Activated effector memory CD4-positive, alpha-beta T cell treated with anti-CD3 and anti-CD28 coated beads, Interleukin-2, amount 50 U/mL, for 16 hours (primary cell): ENCODE results near the gene KBTBD6.
"Not testable (repeated sequence)": the region's sequence is repeated elsewhere in the genome, so short reads cannot be mapped to it uniquely, and the experiment has no call there.

Source experiments
- DNase-seq: peaks from one replicate; pipeline ENCODE4 v3.0.0-alpha.2; 2020

KBTBD6 gene

GRCh38 chr13:41132512-41133152 lies at the start of gene KBTBD6:
TSS of gene KBTBD6 (minus strand) at chr13:41132802. CDS start at chr13:41132511, 291 bp downstream.
- peak; percentile 98 for DNase-seq

- DNase-seq = no peak
Observed at GRCh38 chr13:41182231-41182630, 49.6 kb upstream of the KBTBD6 start.

GRCh38 chr13:41179593-41180250 lies 47.1 kb upstream of the KBTBD6 start:
- DNase-seq = no peak

GRCh38 chr13:41178040-41178439 lies 45.4 kb upstream of the KBTBD6 start:
- no peak for DNase-seq

- no peak for DNase-seq
Observed at GRCh38 chr13:41177616-41178015, 45.0 kb upstream of the KBTBD6 start.

- DNase-seq = not testable (repeated sequence)
Observed at GRCh38 chr13:41175576-41175975, 43.0 kb upstream of the KBTBD6 start.

- no peak for DNase-seq
Observed at GRCh38 chr13:41162151-41162550, 29.5 kb upstream of the KBTBD6 start.

GRCh38 chr13:41159174-41159573 lies 26.6 kb upstream of the KBTBD6 start:
- DNase-seq = no peak

- DNase-seq = no peak
Observed at GRCh38 chr13:41157048-41157717, 24.6 kb upstream of the KBTBD6 start.

- no peak for DNase-seq
Observed at GRCh38 chr13:41156620-41157019, 24.0 kb upstream of the KBTBD6 start.

- no peak for DNase-seq
Observed at GRCh38 chr13:41154042-41154441, 21.4 kb upstream of the KBTBD6 start.

GRCh38 chr13:41152005-41152404 lies 19.4 kb upstream of the KBTBD6 start:
- DNase-seq = no peak

- DNase-seq = no peak
Observed at GRCh38 chr13:41150058-41150457, 17.5 kb upstream of the KBTBD6 start.

GRCh38 chr13:41148419-41149283 lies 16.0 kb upstream of the KBTBD6 start:
- no peak for DNase-seq

GRCh38 chr13:41145136-41145908 lies 12.7 kb upstream of the KBTBD6 start:
- DNase-seq = no peak

- no peak for DNase-seq
Observed at GRCh38 chr13:41144576-41144975, 12.0 kb upstream of the KBTBD6 start.

- no peak for DNase-seq
Observed at GRCh38 chr13:41139296-41139966, 6.8 kb upstream of the KBTBD6 start.

GRCh38 chr13:41137951-41138350 lies 5.3 kb upstream of the KBTBD6 start:
- no peak for DNase-seq

- no peak for DNase-seq
Observed at GRCh38 chr13:41137241-41137640, 4.6 kb upstream of the KBTBD6 start.

- no peak for DNase-seq
Observed at GRCh38 chr13:41136396-41137031, 3.9 kb upstream of the KBTBD6 start.

- no peak for DNase-seq
Observed at GRCh38 chr13:41133951-41134350, 1.3 kb upstream of the KBTBD6 start.
